Activated T-cell treated with anti-CD3 and anti-CD28 coated beads, Interleukin-2, amount 50 U/mL, for 4 hours (primary cell): ENCODE data around the gene BCAR1. TPM values are rescaled to one million over a fixed set of nuclear protein-coding genes. Genes with fewer than 3 reads are reported as not detected.

ENCODE experiments used
- ATAC-seq, 2 donors: fragments of 200-7000 bp; cut with Tn5 transposase; one replicate each; pipeline ENCODE4 v1.10.0; 2021
- DNase-seq: peaks from one replicate; pipeline ENCODE4 v3.0.0-alpha.2; 2020
- H3K27me3 Mint-ChIP-seq: one replicate; pipeline ENCODE4 v1.8.0; 2021; ENCODE audit warnings: low read depth, mixed read lengths
- H3K36me3 Mint-ChIP-seq: one replicate; pipeline ENCODE4 v1.8.0; 2022; ENCODE audit warnings: mixed read lengths; ENCODE audit not compliant: insufficient read depth
- H3K4me1 Mint-ChIP-seq: one replicate; pipeline ENCODE4 v1.8.0; 2021; ENCODE audit warnings: low read depth, mixed read lengths
- H3K4me3 Mint-ChIP-seq: one replicate; pipeline ENCODE4 v1.8.0; 2021; ENCODE audit warnings: mild to moderate bottlenecking, moderate library complexity, mixed read lengths
- H3K9me3 Mint-ChIP-seq: one replicate; pipeline ENCODE4 v1.8.0; 2021; ENCODE audit warnings: mixed read lengths
- total RNA-seq, 3 donors: library from RNA; stranded (reverse); gene quantifications; one replicate each; pipeline ENCODE4 v1.2.1, GENCODE V29; 2021

BCAR1 gene
- total RNA-seq, 3 donors from 2014 or later: 1.5 to 4.3 (median 2.9) TPM

DNA sequence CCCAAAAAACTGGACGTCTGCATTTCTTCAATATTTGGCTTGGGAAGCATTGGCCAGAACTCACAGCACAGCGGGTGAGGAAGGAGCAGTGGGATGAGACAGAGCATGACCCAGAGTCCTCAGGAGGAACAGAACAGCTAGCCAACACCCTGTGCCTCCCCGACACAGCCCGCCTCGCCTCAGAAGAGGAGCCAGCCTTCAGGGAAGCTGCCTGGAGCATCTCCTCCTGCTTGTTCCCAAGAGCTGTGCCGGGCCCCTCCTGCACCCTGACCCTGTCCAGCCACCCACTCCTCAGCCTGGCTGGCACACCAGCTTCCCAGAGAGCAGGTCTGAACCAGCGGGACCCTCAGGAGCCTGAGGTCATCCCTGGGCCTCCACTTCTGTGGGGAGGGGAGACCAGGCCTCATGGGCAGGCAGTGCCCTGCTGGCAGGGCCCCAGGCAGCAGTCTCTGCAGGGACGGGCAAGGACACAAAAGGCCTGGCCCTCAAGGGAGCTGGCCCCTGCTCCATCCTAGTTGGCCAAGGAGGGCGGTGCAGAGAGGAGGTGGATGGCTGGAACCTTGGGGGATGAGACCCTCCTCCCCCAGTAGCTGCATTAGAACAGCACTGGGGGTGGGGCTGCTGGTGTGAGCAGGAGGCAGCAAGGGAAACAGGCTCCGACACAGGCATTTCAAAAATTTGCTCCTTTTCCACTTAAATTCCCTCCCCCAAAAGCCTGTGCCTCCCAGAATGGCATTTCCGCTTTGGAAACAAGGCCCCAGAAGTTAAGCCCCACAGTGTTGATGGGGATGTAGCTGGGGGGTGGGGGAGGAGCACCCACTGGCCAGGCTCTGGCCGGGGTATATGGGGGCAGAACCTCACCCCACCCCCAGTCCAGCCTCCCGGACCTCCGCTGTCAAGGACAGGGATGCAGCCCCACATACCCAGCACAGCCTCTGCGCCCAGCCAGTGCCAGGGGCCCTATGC, 1.8 kb upstream of the BCAR1 start:
- Mint-ChIP-seq H3K9me3 (no peaks in the 10 kb centered on the region), H3K4me1 (peaks cover 6% of the 10 kb centered on the region), H3K4me3 (no peak overlapping the region), H3K36me3 (no peaks in the 10 kb centered on the region), H3K27me3 (peaks cover 61% of the 10 kb centered on the region)
- ATAC-seq: no peak
- DNase-seq: no peak

DNA sequence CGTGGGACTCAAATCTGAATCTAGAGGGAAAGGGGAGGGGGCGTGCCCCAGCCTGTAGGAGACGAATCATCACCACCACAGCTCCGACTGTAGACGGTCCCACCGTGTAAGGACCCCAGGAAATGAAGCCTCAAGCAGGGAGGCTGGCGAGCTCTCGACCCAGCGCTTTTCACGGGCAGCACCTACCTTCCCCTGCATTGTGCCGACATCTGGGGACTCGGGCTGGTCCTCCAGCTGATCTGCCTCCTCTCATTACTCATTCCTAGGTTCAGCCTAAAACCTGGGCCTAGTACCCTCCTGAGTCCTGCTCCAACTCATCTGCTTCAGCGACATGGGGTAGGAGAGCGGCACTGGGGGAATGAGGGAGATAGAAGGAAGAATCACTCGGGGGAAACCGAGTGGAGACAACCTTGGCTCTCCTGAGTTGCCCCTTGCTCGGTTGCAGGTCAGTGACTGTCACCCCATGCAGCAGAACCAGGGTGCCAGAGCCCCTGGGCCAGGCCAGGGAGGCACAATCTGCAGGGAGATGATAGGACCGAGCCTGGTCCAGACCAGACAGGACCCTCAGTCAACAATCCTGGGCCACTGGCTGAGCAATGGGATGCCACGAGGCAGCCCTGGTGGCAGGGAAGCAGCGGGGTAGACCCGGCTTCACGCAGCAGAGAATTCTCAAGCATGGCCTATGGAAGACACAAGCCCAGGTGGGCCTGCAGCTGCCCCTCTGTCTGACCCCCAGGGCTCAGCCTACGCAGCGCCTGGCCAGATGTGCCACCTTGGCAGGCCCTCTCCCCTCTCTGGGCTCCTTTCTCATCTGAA, 833 bp upstream of the BCAR1 start:
- Mint-ChIP-seq H3K4me1 (peaks cover 6% of the 10 kb centered on the region), H3K27me3 (peaks cover 63% of the 10 kb centered on the region), H3K4me3 (peak overlapping the region; percentile 70)

DNA sequence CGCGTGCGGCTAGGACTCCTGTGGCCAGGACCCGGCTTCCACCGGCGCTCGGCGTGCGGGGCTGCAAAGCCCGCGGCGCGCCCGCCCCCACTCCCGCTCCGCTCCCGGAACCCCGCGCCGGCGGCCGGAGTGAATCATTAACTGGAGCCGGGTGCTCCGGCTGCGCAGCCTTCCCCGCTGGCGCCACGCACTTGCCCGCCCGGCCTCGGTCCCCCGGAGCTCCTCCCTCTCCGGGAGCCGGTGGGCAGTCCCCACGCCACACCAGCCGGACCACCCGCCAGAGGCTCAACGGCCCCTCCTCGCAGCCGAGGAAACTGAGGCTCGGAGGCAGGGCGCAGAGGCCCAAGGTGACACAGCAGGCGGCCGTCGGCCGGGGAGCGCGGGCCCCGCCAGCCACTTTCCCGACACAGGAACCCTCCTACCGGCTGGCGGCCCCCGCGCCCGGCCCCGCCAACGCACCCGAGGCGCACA, 580 bp downstream of the BCAR1 start:
- DNase-seq: no peak
- Mint-ChIP-seq H3K4me3 (peak overlapping the region; percentile 54), H3K4me1 (peaks cover 6% of the 10 kb centered on the region), H3K36me3 (no peaks in the 10 kb centered on the region), H3K9me3 (no peaks in the 10 kb centered on the region), H3K27me3 (peaks cover 54% of the 10 kb centered on the region)
- ATAC-seq: peak; percentile 42 to 50

More for the DNA sequence above, 833 bp upstream of the BCAR1 start:
- Mint-ChIP-seq H3K36me3 (no peaks in the 10 kb centered on the region), H3K9me3 (no peaks in the 10 kb centered on the region)
- ATAC-seq: no peak
- DNase-seq: no peak

DNA sequence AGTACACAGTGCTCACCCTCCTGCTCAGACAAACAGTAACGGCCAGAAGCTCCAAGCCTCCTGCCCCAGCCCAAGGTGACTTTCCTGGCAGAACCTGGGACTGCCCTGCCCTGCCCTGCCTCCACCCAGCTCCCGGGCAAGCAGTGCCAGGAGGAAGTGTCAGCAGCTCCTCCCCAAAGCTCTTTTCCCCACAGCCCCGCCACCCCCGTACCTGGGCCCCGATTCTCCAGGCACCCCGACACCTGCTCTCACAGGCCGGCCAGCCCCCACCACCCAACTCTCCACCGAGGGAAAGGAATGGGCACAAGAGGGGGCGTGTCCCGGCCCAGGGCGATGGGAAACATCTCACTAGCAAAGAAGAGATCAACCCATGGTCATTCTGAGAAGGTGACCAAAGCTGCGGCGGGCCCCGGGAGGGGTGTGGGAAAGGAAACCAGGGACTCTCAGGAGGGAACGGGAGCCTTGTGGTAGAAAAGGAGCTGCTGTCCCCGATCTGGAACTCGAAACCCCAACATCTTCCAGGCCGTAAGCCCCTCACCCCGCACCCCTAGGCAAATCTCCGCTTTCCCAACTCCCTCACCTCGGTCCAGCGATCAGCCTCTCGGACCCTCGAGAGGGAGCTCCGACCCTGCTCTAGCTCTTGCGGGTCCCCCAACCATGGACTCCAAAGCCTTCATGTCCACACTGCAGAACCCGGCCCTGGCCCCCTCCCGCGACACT, 1.2 kb downstream of the BCAR1 start:
- Mint-ChIP-seq H3K4me3 (peak overlapping the region; percentile 54), H3K9me3 (no peaks in the 10 kb centered on the region), H3K36me3 (no peaks in the 10 kb centered on the region), H3K4me1 (peaks cover 6% of the 10 kb centered on the region), H3K27me3 (peaks cover 53% of the 10 kb centered on the region)
- DNase-seq (no peak), ATAC-seq (no peak)

DNA sequence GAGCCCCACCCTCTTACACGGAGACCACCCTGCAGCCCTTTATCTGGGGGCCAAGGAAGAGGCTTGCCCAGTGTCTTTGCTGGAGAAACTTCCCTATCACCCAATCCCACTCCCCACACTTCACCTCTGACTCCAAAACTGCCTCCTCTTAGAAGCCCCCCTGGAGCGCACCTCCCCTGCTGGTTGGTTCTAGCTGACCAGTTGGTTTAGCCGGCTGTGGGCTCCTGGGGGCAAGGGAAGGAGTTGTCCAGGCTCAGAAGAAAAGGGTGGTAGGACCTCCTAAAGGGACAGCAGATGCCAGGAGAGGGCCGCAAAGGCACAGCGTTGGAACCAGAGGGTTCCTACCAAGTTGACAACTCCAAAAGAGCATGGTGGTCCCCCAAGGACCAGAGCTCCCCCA, 2.0 kb downstream of the BCAR1 start:
- Mint-ChIP-seq H3K4me1 (peaks cover 6% of the 10 kb centered on the region), H3K27me3 (peaks cover 45% of the 10 kb centered on the region), H3K9me3 (no peaks in the 10 kb centered on the region), H3K4me3 (no peak overlapping the region), H3K36me3 (no peaks in the 10 kb centered on the region)
- DNase-seq (no peak), ATAC-seq (no peak)

DNA sequence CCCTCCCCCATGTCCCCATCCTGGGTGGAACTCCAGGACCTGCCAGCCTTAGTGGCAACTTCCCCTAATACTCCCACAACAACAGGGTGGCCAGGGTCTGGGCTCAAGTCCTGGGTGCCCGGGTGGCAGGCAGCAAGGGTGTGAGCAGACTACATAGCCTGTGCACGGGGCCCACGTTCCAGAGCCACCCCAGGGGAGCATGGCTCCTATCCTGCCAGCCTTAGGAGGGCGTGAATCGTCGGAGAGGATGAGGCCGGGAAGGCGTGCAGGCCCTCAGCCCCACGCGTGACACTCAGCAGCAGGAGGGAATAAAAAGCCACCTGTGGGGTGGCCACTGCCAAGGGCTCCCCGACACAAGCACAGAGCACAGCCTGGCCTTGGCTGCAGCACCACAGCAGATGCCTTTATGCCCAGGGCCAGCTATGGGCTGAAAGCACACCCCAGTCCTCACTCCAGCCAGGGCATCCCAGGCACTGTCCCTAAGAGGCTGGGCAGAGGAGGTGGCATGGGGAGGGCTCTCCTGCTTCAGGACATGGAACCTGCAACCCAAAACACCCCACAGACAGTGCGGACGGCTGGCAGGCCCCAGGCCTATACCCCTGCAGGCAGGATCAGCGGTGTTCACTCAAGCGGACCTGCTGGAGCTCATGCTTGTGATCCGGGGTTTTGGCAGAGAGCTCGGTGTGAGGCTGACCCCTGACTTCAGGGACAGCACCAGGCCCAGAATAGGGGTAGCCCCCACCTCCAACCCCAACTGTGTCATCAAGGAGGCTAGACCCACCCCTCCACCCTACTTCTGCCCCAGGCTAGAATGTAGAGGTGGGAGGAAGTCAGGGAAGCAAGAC, 2.7 kb downstream of the BCAR1 start:
- Mint-ChIP-seq H3K27me3 (peaks cover 39% of the 10 kb centered on the region), H3K4me1 (peaks cover 6% of the 10 kb centered on the region), H3K9me3 (no peaks in the 10 kb centered on the region), H3K4me3 (no peak overlapping the region), H3K36me3 (no peaks in the 10 kb centered on the region)
- DNase-seq (no peak), ATAC-seq (no peak)

DNA sequence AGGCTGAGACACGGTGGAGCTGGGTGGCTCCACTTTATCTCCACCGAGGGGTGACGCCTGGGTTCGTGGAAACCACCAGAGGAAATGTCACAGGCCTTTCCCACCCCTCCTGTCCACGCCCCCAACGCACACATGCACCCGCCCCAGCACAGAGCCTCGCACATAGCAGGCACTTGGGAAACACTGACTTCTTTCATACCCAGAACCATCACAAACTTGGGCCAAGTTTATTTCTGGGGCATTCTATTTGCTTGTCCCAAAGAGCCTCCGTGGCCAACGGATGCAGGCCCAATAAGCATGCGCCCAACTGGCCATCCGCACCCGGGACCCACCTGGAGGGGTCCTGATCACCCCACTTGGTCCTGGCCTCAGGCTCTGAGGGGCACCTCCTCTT, 3.3 kb downstream of the BCAR1 start:
- DNase-seq (no peak), ATAC-seq (no peak)
- Mint-ChIP-seq H3K4me3 (no peak overlapping the region), H3K27me3 (peaks cover 33% of the 10 kb centered on the region), H3K36me3 (no peaks in the 10 kb centered on the region), H3K9me3 (no peaks in the 10 kb centered on the region), H3K4me1 (peaks cover 6% of the 10 kb centered on the region)

DNA sequence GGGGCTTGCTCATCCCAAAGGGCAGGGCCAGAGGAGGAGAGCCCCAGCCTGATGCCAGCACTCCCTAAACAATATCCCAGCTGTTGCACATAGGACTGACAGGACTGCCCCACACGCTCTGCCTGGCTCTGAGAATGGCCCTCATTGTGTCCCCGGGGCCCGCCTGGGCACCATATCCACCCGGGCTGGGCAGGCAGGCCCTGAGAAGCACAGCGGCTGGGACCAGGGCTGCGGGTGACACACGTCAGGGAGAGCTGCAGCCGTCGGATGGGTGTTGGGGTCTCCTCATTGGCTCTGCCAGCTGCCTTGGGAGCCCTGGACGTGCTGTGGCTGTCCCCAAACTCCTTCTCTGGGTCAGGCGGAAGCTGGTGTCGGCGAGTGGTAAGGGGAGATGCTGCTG, 4.2 kb downstream of the BCAR1 start:
- no peak for DNase-seq
- Mint-ChIP-seq H3K4me1 (peaks cover 6% of the 10 kb centered on the region), H3K36me3 (no peaks in the 10 kb centered on the region), H3K27me3 (peaks cover 26% of the 10 kb centered on the region), H3K9me3 (no peaks in the 10 kb centered on the region), H3K4me3 (no peak overlapping the region)
- no peak for ATAC-seq

DNA sequence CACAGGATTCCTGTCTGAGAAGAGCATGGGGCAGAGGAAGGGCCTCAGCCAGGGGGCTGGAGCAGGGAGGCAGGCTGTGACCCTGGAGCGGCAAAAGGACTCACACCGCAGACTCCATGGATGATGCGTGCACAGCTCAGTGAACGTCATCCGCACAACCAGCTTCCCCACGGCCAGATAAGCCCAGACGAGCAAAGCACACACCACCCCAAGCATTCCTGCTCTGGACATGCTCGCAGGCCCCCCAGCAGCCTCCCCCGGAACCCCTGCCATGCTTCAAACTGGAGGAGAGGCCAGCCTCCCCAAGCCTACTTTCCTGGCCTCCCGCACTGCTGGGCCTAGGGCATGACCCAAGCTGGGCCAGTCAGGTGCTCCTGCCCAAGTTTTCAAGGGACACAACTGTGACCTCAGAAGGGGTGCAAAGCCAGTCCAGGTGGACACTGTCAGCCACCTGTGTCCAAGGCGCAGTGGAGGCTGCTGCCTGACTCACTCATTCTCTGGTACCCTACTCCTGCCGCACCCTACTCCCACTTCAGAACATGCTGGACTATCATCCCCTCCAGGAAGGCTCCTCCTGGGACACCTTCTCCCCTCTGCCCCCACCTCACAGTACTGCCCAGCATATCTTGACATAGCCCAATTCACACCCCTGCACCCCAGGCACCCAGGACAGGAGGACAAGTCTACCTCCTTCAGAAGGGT, 4.8 kb downstream of the BCAR1 start:
- no peaks in the 10 kb centered on the region for H3K9me3 Mint-ChIP-seq
- H3K4me3 Mint-ChIP-seq: no peak overlapping the region
- ATAC-seq (no peak), DNase-seq (no peak)
- H3K36me3 Mint-ChIP-seq: no peaks in the 10 kb centered on the region
- H3K4me1 Mint-ChIP-seq: peaks cover under 1% of the 10 kb centered on the region
- peaks cover 20% of the 10 kb centered on the region for H3K27me3 Mint-ChIP-seq

DNA sequence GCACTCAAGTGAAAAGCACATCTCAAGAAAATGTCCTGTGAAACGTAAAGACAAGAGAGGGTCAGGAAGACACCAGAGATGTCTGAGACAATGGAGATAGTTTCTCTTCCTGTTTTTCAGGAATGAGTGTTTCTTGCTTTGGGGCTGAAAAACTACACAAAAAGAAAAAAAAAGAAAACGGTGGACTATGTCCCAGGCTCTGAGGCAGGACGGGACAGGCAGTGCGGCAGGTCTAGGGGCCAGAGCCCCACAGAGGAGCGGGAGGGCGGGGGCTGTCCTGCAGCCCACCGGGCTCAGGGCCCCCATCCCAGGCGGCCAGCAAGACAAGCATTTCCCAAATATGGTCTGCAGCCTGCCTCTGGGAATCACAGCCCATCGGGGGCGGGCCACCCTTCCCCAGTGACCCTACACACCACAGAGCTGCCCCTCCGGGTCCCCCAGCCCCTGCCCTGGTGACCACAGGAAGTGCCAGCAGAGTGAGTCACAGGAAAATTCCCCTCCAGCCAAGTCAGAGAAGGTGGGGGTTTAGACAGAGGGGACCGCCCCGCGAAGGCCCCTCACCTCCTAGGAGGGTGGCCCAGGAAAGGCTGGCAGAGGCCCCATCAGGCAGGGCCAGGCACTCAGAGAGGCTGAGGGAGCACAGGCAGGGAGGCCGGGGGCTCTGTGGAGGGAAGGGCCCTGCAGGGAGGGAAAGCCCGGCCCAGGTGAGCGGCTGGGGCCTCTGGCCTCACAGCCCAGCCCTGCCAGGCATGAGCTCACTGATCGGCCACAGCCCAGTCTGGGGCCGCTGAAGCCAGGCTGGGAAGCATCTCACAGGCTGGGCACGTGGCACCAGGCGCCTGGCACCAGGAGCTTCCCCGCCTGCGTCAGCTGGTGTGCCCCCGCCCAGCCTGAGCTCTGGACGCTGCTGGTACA, 6.3 kb downstream of the BCAR1 start:
- Mint-ChIP-seq H3K4me3 (no peak overlapping the region), H3K4me1 (no peaks in the 10 kb centered on the region), H3K36me3 (no peaks in the 10 kb centered on the region), H3K27me3 (peaks cover 14% of the 10 kb centered on the region), H3K9me3 (no peaks in the 10 kb centered on the region)
- DNase-seq: no peak
- ATAC-seq: no peak

DNA sequence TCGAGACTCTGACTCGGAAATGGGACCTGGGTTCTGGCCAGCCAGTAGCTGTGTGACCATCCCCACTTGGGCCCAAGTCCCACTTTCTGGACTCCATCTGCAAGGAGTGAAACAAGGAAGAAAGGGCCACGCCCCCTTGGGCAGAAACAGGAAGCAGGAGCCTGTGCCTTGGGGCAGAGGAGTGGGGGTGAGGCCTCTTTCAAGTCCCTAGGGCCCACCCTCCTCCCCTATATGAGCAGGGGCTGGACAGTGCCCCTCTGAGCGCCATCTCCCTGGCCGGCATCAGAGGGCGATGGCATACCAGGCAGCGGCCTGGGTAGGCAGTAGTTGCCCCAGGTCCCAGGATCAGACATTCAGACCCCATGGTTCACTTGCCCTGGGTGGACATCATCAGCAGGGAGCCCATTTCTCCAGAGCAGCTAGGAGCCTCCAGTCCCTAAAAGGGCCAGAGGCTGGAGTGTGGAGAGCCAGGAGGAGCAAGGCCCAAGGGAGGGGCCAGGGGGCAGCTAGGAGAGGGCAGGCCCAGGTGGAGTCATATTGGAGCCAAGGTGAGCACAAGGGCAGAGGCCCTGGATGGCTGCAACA, 7.1 kb downstream of the BCAR1 start:
- DNase-seq: no peak
- H3K4me1 Mint-ChIP-seq: no peaks in the 10 kb centered on the region
- no peak for ATAC-seq
- H3K9me3 Mint-ChIP-seq: no peaks in the 10 kb centered on the region
- H3K36me3 Mint-ChIP-seq: no peaks in the 10 kb centered on the region
- H3K4me3 Mint-ChIP-seq: no peak overlapping the region
- H3K27me3 Mint-ChIP-seq: peaks cover 9% of the 10 kb centered on the region

DNA sequence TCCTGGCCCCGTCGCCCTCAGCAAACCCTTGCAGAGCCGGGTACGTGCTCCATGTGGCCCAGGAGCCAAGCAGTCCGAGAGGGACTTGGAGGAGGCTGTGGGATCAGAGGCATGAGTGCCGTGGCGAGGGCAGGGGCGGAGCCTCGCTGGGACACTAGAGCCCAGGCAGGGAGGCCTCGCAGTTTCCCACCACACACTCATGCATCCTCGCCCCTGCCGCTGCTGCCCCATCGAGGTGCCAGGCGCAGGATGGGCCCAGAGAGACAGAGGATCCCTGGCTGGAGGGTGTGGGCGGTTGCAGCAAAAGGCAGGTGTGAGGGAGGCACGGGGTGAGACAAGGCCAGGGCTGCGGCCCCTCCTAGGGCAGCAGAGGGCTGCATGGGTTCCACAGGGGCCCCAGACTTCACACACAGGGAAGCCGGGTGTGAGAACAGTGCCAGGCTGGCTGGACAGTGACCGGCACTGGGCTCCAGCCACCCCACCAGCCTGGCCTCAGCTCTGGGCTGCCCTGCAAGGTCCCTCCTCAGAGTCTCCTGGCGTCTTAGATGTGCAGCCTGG, 7.7 kb downstream of the BCAR1 start:
- no peaks in the 10 kb centered on the region for H3K9me3 Mint-ChIP-seq
- H3K27me3 Mint-ChIP-seq: peaks cover 8% of the 10 kb centered on the region
- ATAC-seq (no peak), DNase-seq (no peak)
- H3K4me3 Mint-ChIP-seq: no peak overlapping the region
- no peaks in the 10 kb centered on the region for H3K36me3 Mint-ChIP-seq
- no peaks in the 10 kb centered on the region for H3K4me1 Mint-ChIP-seq
